GM21423 (cell line): ENCODE measurements around the gene DRC3.
A peak's percentile ranks its signal among the peaks of the same experiment; 100 is the strongest.
"Not testable (repeated sequence)": the region's sequence is repeated elsewhere in the genome, so short reads cannot be mapped to it uniquely, and the experiment has no call there.

ENCODE experiments used
- ATAC-seq: cut with Tn5 transposase; IDR thresholded peaks from one replicate; pipeline ENCODE4 v1.9.1; 2021; ENCODE audit warnings: mild to moderate bottlenecking, moderate library complexity; ENCODE audit not compliant: unreplicated experiment

DRC3 gene

DNA sequence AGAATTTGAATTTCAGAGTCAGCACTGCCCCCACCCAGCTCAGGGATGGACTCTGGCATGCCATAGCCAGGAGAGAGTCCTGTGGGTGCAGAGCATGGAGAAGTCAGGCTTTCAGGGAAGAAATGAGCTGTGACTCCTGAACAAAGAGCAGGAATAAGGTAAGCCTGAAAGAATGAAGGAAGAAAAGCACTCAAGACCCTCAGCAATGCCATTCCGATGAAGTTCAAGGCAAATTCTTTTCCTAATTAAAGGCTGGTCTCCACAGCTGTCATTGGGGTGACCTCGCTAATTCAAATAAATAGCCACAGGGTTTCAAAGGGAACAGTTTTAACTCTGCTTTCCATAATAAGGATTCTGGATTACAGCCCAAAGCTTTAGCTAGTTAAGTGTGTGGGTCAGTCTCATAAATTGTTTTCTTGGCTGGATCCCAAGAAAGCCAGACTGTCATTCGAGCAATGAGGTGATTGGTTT lies 32.2 kb upstream of the DRC3 start:
- no peak for ATAC-seq

DNA sequence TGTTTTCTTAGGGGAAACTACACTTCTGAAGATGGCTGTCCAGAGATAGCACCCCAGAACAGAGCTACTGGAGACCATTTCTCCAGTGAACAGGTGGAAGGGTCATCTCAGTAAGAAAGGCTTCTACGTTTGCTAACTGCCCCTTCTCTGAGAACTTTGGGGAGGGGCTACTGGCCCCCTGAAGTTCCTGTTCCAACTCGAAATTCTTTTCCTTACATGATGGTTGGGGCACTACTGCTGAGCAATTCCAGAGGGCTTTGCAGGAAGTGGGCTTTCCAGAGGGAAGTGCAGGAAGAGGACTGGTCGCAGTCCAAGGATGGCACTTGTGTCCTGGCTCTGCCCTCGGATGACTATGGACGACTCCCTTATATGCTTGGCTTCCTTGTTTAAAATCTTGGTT lies 31.6 kb upstream of the DRC3 start:
- no peak for ATAC-seq

DNA sequence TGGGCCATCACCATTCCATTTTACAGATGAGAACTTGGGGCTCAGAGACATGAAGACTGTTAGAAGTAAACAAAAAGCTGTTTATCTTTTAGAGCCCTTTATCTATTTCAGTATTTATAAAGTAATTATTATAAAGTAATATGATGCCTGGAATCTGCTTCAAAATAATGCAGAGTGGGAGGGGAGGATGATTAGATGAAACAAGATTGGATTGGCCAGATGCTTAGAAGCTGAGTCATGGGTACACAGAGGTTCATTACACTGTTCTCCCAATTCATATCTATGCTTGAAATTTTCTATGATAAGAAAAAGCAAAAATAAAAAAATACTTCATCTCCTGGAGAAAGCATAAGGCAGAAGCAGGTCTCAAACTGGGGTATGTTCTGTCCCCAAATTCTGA lies 29.8 kb upstream of the DRC3 start:
- no peak for ATAC-seq

GRCh38 chr17:17943281-17943984 lies 29.2 kb upstream of the DRC3 start:
- ATAC-seq, result no peak

GRCh38 chr17:17944242-17944641 lies 28.4 kb upstream of the DRC3 start:
- no peak for ATAC-seq

DNA sequence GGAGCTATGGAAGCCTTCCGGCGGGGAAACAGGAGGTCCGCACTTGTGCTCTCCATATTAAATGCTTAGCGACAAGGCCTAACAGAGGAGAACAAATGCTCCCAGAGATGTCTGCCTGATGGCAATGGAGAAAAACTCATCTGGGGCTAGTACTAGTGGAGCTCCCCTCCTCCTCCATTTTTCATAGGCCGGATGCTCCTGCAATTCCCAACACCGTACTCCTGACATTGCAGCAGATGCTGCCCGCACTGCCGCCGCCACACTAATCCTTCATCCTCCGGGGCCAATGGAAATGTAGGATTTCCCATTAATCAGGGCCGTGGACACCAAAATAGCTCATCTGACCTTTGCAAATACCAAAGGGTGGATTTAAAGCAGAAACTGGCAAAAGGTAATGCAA lies 27.9 kb upstream of the DRC3 start:
- no peak for ATAC-seq

- ATAC-seq, result no peak
Measured at GRCh38 chr17:17946093-17946492, 26.6 kb upstream of the DRC3 start.

- ATAC-seq, result no peak
Measured at GRCh38 chr17:17947309-17947708, 25.4 kb upstream of the DRC3 start.

GRCh38 chr17:17947966-17948365 lies 24.7 kb upstream of the DRC3 start:
- no peak for ATAC-seq

GRCh38 chr17:17950347-17950746 lies 22.3 kb upstream of the DRC3 start:
- no peak for ATAC-seq

DNA sequence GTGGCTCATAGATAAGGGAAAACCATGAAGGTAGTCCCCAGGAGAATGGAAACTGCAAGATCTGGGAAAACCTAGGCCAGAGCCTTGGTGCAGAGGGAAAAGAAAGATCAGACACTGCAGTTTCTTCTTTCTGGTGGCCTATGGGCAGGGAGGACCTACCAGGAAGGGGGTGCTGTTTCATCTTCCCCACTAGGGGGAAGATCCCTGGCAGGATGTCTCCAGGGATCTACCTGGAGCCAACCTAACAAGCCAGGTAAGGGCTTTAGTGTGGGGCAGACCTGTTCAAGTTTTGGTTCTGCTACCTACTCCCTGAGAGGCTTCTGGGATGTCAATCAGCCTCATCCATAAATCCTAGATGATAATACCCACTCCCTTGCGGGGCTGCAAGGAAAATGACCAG lies 21.9 kb upstream of the DRC3 start:
- no peak for ATAC-seq

DNA sequence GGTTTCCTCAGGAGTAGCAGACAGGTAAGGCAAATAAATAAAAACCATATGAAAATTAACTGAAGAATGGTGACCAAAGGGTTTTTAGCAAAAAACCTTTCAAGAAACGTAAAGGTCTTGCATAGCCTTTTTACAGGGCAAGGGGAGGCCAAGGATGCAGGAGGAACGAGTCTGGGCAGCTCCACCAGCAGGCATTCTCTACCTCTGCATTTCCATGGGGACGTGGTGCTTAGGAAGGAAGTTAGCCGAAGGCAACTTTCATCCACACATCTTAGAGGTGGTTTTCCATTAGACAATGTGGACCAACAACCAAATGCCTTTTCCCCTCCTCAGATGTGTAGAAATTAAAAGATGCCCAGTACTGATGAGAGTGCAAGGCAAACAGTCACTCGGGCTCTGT lies 21.1 kb upstream of the DRC3 start:
- no peak for ATAC-seq

- no peak for ATAC-seq
Measured at GRCh38 chr17:17952691-17953090, 20.0 kb upstream of the DRC3 start.

- ATAC-seq, result no peak
Measured at GRCh38 chr17:17954079-17954478, 18.6 kb upstream of the DRC3 start.

DNA sequence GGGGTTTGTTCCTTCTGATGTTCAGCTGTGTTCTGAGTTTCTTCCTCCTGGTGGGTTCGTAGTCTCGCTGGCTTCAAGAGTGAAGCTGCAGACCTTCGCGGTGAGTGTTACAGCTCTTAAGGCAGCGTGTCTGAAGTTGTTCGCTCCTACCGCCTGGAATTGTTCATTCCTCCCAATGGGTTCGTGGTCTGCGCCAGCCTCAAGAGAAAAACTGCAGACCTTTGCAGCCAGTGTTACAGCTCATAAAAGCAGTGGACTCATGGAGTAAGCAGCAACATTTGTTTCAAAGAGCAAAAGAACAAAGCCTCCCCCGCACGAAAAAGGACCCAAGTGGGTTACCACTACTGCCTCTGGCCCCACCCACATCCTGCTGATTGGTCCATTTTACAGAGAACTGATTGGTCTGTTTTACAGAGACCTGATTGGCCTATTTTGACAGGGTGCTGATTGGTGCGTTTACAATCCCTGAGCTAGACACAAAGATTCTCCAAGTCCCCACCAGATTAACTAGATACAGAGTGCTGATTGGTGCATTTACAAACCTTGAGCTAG lies 16.8 kb upstream of the DRC3 start:
- not testable (repeated sequence) for ATAC-seq

DNA sequence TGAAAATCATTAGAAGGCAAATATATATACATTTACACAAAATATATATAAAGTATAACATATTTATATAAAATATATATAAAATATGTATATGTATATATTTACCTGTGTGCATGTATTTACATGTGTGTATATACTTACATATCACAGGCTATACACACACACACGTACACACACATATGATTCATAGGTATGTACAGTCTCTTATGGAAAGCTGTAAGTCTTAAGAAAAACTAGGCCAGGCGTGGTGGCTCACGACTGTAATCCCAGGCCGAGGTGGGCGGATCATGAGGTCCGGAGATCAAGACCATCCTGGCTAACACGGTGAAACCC lies 15.1 kb upstream of the DRC3 start:
- ATAC-seq, result no peak

DNA sequence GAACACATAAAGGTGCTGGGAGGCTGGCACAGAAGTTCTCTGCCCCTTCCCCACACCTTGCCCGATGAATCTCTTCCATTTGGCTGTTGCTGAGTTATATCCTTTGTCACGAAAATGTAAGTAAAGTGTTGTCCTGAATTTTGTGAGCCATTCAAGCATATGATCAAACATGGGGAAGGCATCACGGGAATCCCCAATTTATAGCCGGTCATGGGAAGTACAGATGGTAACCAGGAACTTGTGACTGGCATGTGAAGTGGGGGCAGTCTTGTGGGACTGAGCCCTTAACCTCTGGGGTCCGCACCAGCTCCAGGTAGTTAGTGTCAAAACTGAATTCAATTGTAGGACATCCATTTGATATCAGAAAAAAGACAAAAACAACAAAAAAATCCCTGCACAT lies 13.7 kb upstream of the DRC3 start:
- ATAC-seq, result no peak

DNA sequence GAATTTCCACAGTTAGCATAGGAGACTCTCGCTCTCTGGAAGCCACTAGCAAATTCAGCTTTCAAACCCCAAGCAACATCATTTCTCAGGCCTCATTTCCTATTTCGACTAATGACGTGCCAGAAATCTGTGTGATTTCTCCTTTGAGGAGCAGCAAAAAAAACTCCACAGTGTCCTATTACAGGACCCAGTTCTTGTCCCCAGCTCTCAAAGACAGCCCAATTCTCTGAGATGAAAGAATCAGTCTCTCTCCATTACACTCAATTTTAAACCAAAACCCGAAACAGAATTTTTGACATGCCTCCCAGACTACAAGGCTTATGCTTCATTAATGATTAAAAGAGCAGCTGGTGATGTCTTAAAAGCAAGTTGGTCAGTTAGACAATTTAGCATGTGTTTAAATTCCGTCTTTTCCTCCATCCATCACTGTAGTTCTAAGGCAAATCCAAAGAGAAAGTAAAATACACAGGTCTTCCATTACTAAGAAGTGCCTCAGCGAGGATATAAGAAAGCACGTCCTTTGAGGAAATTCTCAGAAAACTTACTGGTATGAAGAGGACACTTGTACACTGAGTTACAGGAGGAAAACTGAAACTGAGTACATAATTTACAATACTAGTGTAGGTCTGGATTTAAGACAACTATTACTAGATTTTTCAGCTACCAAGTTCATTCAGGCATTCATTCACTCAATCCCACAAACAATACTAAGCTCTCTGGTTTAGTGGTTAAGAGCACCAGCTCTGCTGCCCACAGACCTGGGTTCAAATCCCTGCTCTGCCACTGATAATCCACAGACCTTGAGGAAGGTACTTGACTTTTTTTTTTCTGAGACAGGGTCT lies 12.9 kb upstream of the DRC3 start:
- peak; percentile 54 for ATAC-seq

GRCh38 chr17:17960500-17961030 lies 12.1 kb upstream of the DRC3 start:
- no peak for ATAC-seq

DNA sequence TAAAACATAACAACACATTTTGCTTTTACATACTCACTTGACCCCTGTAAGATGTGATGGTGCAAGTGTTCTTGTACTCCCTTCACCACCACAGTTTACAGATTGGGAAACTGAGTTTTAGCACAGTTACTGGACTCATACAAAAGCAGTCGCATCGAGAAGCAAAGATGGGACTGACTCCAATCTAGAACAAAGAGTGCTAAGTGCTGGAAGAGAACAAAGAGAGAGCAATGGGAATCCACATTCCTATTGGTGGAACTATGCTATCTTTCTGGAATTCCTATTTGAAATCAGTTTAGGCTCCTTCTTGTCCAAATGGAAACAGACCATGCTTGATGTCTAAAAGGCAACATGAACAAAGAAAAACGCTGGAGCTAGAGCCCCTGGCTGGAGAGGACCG lies 9.6 kb upstream of the DRC3 start:
- no peak for ATAC-seq

GRCh38 chr17:17963694-17964436 lies 8.8 kb upstream of the DRC3 start:
- ATAC-seq, result no peak
